Measurements from ENCODE around the gene CENPB.

CENPB gene

GRCh38 chr20:3766422-3767109, 20.0 kb downstream of the CENPB start:
- FAIRE-seq: no peak

GRCh38 chr20:3765171-3765882, 21.2 kb downstream of the CENPB start:
- FAIRE-seq: no peak

- FAIRE-seq: no peak
Measured at GRCh38 chr20:3764659-3765058, 21.9 kb downstream of the CENPB start.

GRCh38 chr20:3763671-3764601, 22.6 kb downstream of the CENPB start:
- no peak for FAIRE-seq

GRCh38 chr20:3760655-3761348, 25.7 kb downstream of the CENPB start:
- peak; percentile 29 for FAIRE-seq

- no peak for FAIRE-seq
Measured at GRCh38 chr20:3759884-3760283, 26.7 kb downstream of the CENPB start.

- FAIRE-seq: no peak
Measured at GRCh38 chr20:3759316-3759823, 27.2 kb downstream of the CENPB start.

GRCh38 chr20:3758566-3758965, 28.0 kb downstream of the CENPB start:
- no peak for FAIRE-seq

GRCh38 chr20:3757268-3757667, 29.3 kb downstream of the CENPB start:
- FAIRE-seq: no peak

GRCh38 chr20:3755814-3756480, 30.6 kb downstream of the CENPB start:
- no peak for FAIRE-seq

GRCh38 chr20:3755269-3755668, 31.3 kb downstream of the CENPB start:
- FAIRE-seq: no peak

GRCh38 chr20:3754276-3754630, 32.3 kb downstream of the CENPB start:
- no peak for FAIRE-seq

GRCh38 chr20:3753501-3754275, 32.9 kb downstream of the CENPB start:
- no peak for FAIRE-seq

GRCh38 chr20:3753098-3753497, 33.4 kb downstream of the CENPB start:
- no peak for FAIRE-seq

GRCh38 chr20:3752386-3752759, 34.2 kb downstream of the CENPB start:
- no peak for FAIRE-seq

- FAIRE-seq: no peak
Measured at GRCh38 chr20:3751675-3752385, 34.7 kb downstream of the CENPB start.

GRCh38 chr20:3751305-3751674, 35.2 kb downstream of the CENPB start:
- FAIRE-seq: no peak

- FAIRE-seq: no peak
Measured at GRCh38 chr20:3749689-3750531, 36.6 kb downstream of the CENPB start.

GRCh38 chr20:3749087-3749688, 37.4 kb downstream of the CENPB start:
- FAIRE-seq: no peak

Data from endometrium (tissue), 2 donors.